Activated CD4-positive, alpha-beta T cell treated with anti-CD3 and anti-CD28 coated beads for 36 hours (primary cell): Measurements from ENCODE around the gene FBXO33. TPM values are rescaled to one million over a fixed set of nuclear protein-coding genes. Genes with fewer than 3 reads are reported as not detected.

Source experiments
- ATAC-seq: fragments of 200-7000 bp; cut with Tn5 transposase; one replicate; pipeline ENCODE4 v1.10.0; 2021; ENCODE audit warnings: mild to moderate bottlenecking, moderate library complexity
- CTCF ChIA-PET: fragments of 350-600 bp; sonication (Branson Sonifier 250); formaldehyde crosslinking; loops from one replicate; lab custom pipeline; 2021; ENCODE audit warnings: antibody characterized with exemption; lab: Charles Lee
- POLR2A ChIA-PET: fragments of 350-600 bp; sonication (Branson Sonifier 250); formaldehyde crosslinking; loops from one replicate; lab custom pipeline; 2021; ENCODE audit warnings: antibody characterized with exemption, inconsistent platforms; lab: Charles Lee
- DNase-seq: peaks from one replicate; pipeline ENCODE4 v3.0.0-alpha.2; 2020
- H3K27ac Mint-ChIP-seq: one replicate; pipeline ENCODE4 v1.8.0; 2021; ENCODE audit warnings: mixed read lengths
- H3K27me3 Mint-ChIP-seq: one replicate; pipeline ENCODE4 v1.8.0; 2021; ENCODE audit warnings: mixed read lengths
- H3K36me3 Mint-ChIP-seq: one replicate; pipeline ENCODE4 v1.8.0; 2021; ENCODE audit warnings: low read depth, mixed read lengths
- H3K4me1 Mint-ChIP-seq: one replicate; pipeline ENCODE4 v1.8.0; 2021; ENCODE audit warnings: mixed read lengths
- H3K4me3 Mint-ChIP-seq: one replicate; pipeline ENCODE4 v1.8.0; 2021; ENCODE audit warnings: mild to moderate bottlenecking, moderate library complexity, mixed read lengths
- H3K9me3 Mint-ChIP-seq: one replicate; pipeline ENCODE4 v1.8.0; 2021; ENCODE audit warnings: low read depth, mixed read lengths
- intact Hi-C, 2 experiments: fragments of 100-400 bp; cut with DNase I in 1 of 2; cut with micrococcal nuclease in 1 of 2; formaldehyde crosslinking; loops; one replicate each; pipeline versions ENCODE4 v1.14.2 to v1.15.1; 2022 to 2024; cut with DNase I, micrococcal nuclease
- total RNA-seq, 2 experiments: library from RNA; stranded (reverse); gene quantifications; one replicate each; pipeline ENCODE4 v1.2.3, GENCODE V29; 2021

Gene FBXO33, protein sequence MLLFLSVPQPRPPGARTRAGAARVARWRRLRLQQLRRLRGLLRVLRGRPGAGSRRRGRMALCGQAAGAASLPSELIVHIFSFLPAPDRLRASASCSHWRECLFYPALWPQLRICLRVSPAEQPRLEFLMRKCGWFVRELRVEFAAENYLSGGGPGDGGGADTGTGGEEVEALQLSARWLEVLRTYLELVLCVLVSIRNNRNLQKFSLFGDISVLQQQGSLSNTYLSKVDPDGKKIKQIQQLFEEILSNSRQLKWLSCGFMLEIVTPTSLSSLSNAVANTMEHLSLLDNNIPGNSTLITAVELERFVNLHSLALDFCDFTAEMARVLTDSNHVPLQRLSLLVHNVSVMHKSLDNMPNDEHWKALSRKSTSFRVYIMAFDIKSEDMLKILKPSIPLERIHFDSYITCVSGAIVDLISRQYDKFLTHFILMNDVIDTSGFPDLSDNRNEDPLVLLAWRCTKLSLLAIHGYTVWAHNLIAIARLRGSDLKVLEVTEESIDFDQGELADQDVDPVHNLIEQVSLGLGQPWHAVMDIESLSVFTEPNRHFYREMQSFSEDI
- total RNA-seq, result 10 to 100 TPM; 12.5 to 14.0 TPM

DNA sequence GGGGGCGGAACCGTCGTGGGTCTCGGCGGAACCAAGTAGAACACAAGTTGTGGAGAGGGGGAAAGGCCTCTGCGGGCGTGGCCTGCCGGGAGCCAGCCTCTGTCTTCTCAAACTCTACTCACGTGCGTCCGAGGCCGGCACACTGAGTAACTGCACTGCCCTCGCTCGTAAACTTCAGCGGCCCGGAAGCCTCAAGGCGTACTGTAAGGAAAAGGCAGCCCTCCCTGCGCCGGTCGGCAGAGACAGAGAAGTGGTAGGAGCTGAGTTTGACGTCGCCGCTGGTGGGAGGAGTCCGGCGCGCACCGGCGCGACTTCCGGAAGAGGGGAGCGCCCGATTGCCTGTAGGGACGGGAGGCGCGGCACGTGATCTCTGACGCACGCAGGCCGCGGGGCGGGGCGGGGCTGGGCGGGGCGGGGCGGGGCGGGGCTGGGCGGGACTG lies at the start of gene FBXO33:
TSS of gene FBXO33 (minus strand) at position 255 of the 440 bp plus-strand sequence. CDS start 271 bp downstream, outside the sequence.
- Mint-ChIP-seq H3K27me3 (no peaks in the 10 kb centered on the region), H3K36me3 (peaks cover 3% of the 10 kb centered on the region), H3K4me1 (peaks cover 37% of the 10 kb centered on the region), H3K4me3 (peak within 1 kb of the TSS; percentile 92), H3K9me3 (no peaks in the 10 kb centered on the region), H3K27ac (peak within 1 kb of the TSS; percentile 100)
- CTCF ChIA-PET, result interaction anchor here (0.6 to 1.5 kb wide), 4 partner anchors 256 to 325 kb away, joined by 3 to 4 read pairs (median 4); partner anchors contain the start of gene TRAPPC6B
- POLR2A ChIA-PET, result interaction anchor here (0.6 to 2.2 kb wide), 10 partner anchors 10 to 329 kb away, joined by 3 to 18 read pairs (median 3); partner anchors contain the start of genes GEMIN2, SEC23A and TRAPPC6B
- ATAC-seq, result peak; percentile 87
- intact Hi-C loops, result loop anchor here (1.0 to 5.0 kb wide), 12 partner anchors 15 to 330 kb away; partner anchors contain the start of genes PNN (in 2 of the 2), SEC23A (in 2 of the 2), GEMIN2 (in 1 of the 2) and TRAPPC6B (in 1 of the 2)
- DNase-seq, result peak; percentile 98

DNA sequence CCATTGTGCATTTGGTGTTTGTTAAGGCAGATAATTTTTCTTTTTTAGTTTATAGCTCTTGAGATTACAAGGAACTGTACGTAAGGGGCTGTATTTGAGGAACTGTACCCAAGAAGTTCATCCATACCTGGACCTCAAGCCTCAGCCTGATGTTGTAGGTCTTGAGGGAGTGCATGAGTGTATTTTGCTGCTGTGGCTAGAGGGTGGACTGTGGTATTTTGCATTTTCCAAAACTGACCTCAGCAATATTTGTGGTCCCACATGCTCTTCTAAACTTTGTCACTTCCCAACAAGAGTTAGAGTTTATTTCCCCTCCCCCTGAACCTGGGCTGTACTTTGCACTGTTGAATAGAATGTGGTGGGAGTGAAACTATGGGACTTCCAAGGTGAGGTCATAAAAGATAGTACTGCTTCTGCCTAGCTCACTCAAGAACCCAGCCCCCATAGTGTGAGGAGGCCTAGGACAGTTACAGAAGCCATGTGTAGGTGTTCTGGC lies 42.2 kb upstream of the FBXO33 start:
- intact Hi-C loops, result no loop called here
- no peak overlapping the region for H3K4me3 Mint-ChIP-seq
- no peak overlapping the region for H3K27ac Mint-ChIP-seq
- no peak for DNase-seq
- H3K9me3 Mint-ChIP-seq, result no peaks in the 10 kb centered on the region
- ChIA-PET POLR2A (no interaction called here), CTCF (interaction anchor here (0.5 kb wide), 1 partner anchor 405 kb away, joined by 3 read pairs; no protein-coding TSS in a partner anchor)
- peak; percentile 86 for ATAC-seq
- no peaks in the 10 kb centered on the region for H3K36me3 Mint-ChIP-seq
- H3K4me1 Mint-ChIP-seq, result peaks cover 5% of the 10 kb centered on the region
- no peaks in the 10 kb centered on the region for H3K27me3 Mint-ChIP-seq

DNA sequence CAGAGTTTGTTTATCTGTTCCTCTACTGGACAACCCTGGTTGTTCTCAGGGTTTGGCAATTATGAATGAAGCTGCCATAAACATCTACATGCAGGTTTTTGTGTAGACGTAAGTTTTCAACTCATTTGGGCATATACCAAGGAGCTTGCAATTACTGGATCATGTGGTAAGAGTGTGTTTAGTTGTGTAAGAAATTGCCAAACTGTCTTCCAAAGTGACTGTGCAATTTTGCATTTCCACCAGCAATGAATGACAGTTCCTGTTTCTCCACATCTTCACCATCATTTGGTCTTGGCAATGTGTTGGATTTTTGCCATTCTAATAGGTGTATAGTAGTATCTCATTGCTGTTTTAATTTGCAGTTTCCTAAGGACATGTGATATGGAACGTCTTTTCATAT lies 39.8 kb upstream of the FBXO33 start:
- Mint-ChIP-seq H3K4me1 (peaks cover 5% of the 10 kb centered on the region), H3K9me3 (no peaks in the 10 kb centered on the region), H3K36me3 (no peaks in the 10 kb centered on the region), H3K27me3 (no peaks in the 10 kb centered on the region), H3K4me3 (no peak overlapping the region), H3K27ac (no peak overlapping the region)
- ATAC-seq (no peak), DNase-seq (no peak)
- ChIA-PET CTCF (interaction anchor here (1.4 kb wide), 1 partner anchor 240 kb away, joined by 5 read pairs; no protein-coding TSS in a partner anchor), POLR2A (no interaction called here)
- intact Hi-C loops, result no loop called here

DNA sequence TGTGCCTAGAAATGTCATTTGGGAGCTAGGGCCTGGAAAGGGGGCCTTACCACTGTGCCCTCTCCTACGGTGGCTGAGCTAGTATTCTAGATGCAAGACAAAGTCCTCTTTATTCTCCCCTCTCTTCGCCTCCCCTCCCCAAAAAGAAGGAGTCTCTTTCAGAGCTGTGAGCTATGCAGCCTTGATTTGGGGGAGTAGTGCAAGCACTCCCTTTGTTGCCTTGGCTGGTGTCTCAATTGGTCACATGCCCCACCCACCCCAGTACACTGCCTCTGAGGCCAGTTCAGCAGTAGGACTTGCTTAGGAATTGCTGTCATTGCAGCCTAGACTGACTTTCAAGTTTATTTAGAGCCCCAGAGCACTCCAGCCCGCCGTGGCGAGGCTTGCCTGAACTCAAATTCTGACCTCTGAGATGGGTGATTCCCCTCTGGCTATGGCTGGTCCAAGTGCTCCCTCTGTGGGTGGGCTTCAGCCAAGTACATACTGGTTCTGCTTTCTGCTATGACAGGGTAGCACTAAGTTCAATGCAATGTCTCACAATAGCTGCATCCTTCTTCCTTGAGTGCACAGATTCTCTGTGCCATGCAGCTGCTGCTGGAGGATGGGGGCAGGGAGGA lies 37.0 kb upstream of the FBXO33 start:
- Mint-ChIP-seq H3K36me3 (no peaks in the 10 kb centered on the region), H3K4me1 (no peaks in the 10 kb centered on the region), H3K4me3 (no peak overlapping the region), H3K9me3 (no peaks in the 10 kb centered on the region), H3K27me3 (peaks cover 6% of the 10 kb centered on the region), H3K27ac (no peak overlapping the region)
- intact Hi-C loops, result no loop called here
- ChIA-PET POLR2A (no interaction called here), CTCF (interaction anchor here (0.6 kb wide), 1 partner anchor 111 kb away, joined by 3 read pairs; no protein-coding TSS in a partner anchor)
- ATAC-seq, result peak; percentile 72
- DNase-seq, result peak; percentile 63

DNA sequence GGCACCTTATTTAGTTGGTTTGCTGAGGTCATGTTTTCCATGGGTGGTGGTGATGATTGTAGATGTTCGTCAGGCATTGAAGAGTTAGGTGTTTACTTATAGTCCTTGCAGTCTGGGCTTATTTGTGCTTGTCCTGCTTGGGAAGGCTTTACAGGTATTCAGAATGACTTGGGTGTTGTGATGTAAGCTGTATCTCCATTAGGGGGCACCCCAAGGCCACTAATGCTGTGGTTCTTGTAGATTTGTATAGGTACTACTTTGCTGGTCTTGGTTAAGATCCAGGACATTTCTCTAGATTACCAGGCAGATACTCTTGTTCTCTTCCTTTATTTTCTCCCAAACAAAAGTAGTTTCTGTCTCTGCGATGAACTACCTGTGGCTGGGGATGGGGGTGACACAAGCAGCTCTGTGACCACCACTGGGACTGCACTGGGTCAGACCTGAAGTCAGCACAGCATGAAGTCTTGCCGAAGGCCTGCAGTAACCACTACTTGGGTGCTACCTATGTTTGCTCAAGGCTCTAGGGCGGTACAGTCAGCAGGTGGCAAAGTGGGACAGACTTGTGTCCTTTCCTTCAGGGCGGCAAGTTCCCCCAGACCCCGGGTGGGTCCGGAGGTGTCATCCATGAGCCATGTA lies 35.8 kb upstream of the FBXO33 start:
- Mint-ChIP-seq H3K4me1 (no peaks in the 10 kb centered on the region), H3K4me3 (no peak overlapping the region), H3K27me3 (peaks cover 6% of the 10 kb centered on the region), H3K36me3 (no peaks in the 10 kb centered on the region), H3K27ac (no peak overlapping the region), H3K9me3 (no peaks in the 10 kb centered on the region)
- DNase-seq (peak; percentile 59), ATAC-seq (no peak)
- intact Hi-C loops, result no loop called here
- POLR2A ChIA-PET, result no interaction called here
- CTCF ChIA-PET, result interaction anchor here (0.6 kb wide), 1 partner anchor 194 kb away, joined by 5 read pairs; no protein-coding TSS in a partner anchor

DNA sequence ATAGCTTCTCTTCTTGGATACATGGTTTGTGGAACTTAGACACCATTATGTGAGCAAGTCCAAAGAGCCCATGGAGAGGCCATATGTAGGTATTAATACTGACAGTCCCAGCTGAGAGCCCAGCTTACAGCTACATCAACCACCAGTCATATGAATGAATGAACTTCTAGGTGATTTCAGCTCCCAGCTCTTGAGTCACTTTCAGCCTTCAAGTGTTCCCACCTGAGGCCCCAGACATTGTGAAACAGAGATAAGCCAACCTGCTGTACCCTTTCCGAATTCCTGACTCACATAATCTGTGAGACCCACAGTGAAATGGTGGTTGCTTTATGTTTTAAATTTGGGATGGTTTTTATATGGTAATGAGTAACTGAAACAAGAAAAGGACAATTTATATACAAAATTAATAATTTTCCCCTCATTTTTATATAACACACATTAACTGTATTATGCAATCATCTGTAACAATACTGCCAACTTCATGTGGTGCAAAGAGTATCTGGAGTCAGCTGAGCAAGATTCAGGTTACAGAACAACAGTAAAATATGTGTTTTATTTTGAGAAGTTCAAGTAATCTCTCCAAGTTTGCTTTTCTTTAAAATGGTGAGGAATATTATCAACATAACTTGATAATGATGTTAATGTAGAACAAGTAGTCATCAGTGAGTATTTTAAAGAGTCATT lies 27.7 kb upstream of the FBXO33 start:
- H3K4me3 Mint-ChIP-seq, result no peak overlapping the region
- no peaks in the 10 kb centered on the region for H3K36me3 Mint-ChIP-seq
- intact Hi-C loops, result no loop called here
- peaks cover 2% of the 10 kb centered on the region for H3K27me3 Mint-ChIP-seq
- ChIA-PET CTCF (no interaction called here), POLR2A (no interaction called here)
- peaks cover 3% of the 10 kb centered on the region for H3K4me1 Mint-ChIP-seq
- H3K9me3 Mint-ChIP-seq, result peaks cover 2% of the 10 kb centered on the region
- H3K27ac Mint-ChIP-seq, result no peak overlapping the region
- ATAC-seq (no peak), DNase-seq (no peak)

DNA sequence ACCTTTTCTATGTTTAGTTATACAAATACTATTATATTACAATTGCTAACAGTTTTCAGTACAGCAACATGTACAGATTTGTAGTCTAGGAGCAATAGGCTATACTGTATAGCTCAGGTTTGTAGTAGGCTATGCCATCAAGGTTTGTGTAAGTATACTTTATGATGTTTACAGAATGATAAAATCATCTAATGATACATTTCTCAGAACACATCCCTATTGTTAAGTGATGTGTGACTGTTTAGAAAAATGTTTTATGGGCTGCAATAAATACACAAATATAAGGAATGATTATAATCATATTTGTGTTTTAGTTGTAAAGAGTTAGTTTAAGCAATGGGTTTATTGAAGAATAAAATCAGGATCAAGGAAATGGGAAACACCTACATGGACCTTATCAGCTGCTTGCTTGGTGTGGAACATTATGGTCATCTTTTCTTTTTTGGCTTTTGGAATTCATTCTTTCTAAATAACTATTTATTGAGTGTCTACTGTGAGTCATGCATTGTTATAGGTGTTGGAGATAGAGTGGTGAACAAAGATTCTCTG lies 24.5 kb upstream of the FBXO33 start:
- H3K36me3 Mint-ChIP-seq, result no peaks in the 10 kb centered on the region
- peaks cover 2% of the 10 kb centered on the region for H3K9me3 Mint-ChIP-seq
- intact Hi-C loops, result no loop called here
- no peaks in the 10 kb centered on the region for H3K27me3 Mint-ChIP-seq
- H3K4me1 Mint-ChIP-seq, result peaks cover 12% of the 10 kb centered on the region
- DNase-seq (no peak), ATAC-seq (no peak)
- ChIA-PET CTCF (interaction anchor here (1.0 kb wide), 1 partner anchor 42 kb away, joined by 3 read pairs; no protein-coding TSS in a partner anchor), POLR2A (no interaction called here)
- H3K27ac Mint-ChIP-seq, result no peak overlapping the region
- H3K4me3 Mint-ChIP-seq, result no peak overlapping the region

DNA sequence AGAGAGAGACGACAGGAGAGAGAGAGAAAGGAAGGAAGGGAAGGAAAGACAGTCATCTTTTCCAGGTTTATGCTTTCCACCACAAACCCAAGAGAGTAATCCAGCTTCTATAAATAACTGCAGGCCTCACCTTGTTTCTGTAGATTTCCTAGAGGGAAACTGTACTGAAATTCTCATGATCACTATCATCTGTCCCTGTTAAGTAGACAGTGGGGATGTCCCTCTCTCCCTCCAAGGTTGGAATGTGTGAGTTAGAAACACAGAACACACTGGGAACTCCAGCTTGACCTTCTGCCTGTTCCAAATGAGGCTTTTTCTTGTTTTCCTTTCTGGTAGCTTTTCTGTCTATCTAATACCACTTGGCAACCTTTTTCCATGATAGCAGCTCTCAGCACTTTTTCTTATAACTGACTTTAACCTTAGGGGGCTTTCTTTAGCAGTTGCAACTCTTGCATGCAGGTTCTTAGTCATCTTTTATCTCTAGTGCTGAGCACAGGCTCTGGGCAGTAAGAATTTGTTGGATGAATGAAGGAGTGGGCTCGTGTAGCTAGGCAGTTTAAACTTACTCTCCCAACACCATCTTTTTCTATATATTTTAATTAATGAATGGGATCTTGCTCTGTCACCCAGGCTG lies 22.8 kb upstream of the FBXO33 start:
- H3K4me1 Mint-ChIP-seq, result peaks cover 19% of the 10 kb centered on the region
- H3K27me3 Mint-ChIP-seq, result no peaks in the 10 kb centered on the region
- no peaks in the 10 kb centered on the region for H3K36me3 Mint-ChIP-seq
- H3K9me3 Mint-ChIP-seq, result peaks cover 2% of the 10 kb centered on the region
- intact Hi-C loops, result no loop called here
- no peak for DNase-seq
- no peak overlapping the region for H3K27ac Mint-ChIP-seq
- ATAC-seq, result no peak
- H3K4me3 Mint-ChIP-seq, result no peak overlapping the region
- ChIA-PET POLR2A (no interaction called here), CTCF (no interaction called here)

DNA sequence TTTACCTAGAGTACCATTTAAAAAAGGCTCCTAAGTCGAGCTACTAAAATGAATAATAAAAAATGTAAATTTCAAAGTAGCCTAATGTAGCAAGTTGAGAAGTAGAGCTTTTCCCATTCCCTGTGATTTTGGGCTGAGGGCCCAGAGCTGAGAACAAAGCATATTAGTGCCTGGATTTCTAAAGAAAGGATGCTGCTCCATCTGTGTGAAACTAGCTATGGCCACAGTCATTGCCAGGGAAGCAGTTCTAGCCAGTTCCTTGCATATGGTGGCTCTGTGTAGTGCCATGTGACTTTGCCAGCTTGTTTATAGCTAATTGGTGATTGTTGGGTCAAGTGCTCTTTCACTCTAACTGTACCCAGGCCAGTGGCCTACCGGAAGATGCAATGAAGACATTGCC lies 20.4 kb upstream of the FBXO33 start:
- Mint-ChIP-seq H3K9me3 (peaks cover 2% of the 10 kb centered on the region), H3K4me3 (no peak overlapping the region), H3K36me3 (no peaks in the 10 kb centered on the region), H3K27me3 (no peaks in the 10 kb centered on the region), H3K27ac (no peak overlapping the region), H3K4me1 (peaks cover 36% of the 10 kb centered on the region)
- no peak for DNase-seq
- POLR2A ChIA-PET, result no interaction called here
- no peak for ATAC-seq
- intact Hi-C loops, result no loop called here
- CTCF ChIA-PET, result interaction anchor here (0.6 kb wide), 1 partner anchor 312 kb away, joined by 3 read pairs; no protein-coding TSS in a partner anchor

DNA sequence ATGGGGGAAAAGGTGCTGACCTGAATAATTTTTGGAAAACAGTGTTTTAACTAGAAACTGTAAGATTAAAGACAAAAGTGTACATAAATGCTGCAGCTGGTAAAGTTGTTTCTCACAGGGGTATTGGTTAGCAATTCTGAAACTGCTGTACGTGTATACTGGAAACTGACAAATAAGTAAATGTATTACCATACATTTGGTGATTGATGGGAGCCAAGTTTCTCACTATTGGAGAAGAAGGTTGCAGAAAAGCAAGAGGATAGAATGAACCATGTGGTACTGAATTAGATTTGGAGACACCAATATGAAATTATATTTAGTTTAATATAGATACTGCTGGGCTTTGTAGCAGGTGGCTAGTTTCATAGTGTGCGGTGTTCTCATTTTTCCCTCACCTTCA lies 19.6 kb upstream of the FBXO33 start:
- H3K36me3 Mint-ChIP-seq, result no peaks in the 10 kb centered on the region
- ChIA-PET POLR2A (no interaction called here), CTCF (interaction anchor here (0.6 to 0.7 kb wide), 3 partner anchors 35 to 312 kb away, joined by 3 read pairs; no protein-coding TSS in a partner anchor)
- intact Hi-C loops, result no loop called here
- no peak overlapping the region for H3K4me3 Mint-ChIP-seq
- ATAC-seq (peak; percentile 75), DNase-seq (no peak)
- peaks cover 44% of the 10 kb centered on the region for H3K4me1 Mint-ChIP-seq
- peak overlapping the region; percentile 32 for H3K27ac Mint-ChIP-seq
- H3K9me3 Mint-ChIP-seq, result no peaks in the 10 kb centered on the region
- no peaks in the 10 kb centered on the region for H3K27me3 Mint-ChIP-seq
